Measurements from ENCODE around the gene PADI1.

DNA sequence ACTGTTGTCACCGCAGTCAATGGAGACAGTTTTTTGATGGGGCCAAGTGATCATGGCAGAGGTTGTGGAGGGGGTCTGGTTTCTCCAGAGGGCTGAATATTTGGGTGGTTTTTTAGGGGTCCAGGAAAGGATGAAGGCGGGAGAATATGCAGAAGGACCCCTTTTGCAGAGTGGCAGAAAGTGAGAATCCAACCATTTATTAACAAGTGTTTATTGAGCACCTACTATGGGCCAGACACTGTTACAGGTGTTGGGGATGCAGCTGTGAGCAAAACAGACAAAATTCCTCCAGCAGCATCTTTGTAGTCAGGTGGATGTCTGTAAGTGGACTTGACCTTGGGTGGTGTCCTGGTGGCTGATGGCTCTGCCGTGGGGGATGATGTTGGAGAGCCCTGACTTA lies 15.4 kb downstream of the PADI1 start:
- TF ChIP-seq, protein P1, sequence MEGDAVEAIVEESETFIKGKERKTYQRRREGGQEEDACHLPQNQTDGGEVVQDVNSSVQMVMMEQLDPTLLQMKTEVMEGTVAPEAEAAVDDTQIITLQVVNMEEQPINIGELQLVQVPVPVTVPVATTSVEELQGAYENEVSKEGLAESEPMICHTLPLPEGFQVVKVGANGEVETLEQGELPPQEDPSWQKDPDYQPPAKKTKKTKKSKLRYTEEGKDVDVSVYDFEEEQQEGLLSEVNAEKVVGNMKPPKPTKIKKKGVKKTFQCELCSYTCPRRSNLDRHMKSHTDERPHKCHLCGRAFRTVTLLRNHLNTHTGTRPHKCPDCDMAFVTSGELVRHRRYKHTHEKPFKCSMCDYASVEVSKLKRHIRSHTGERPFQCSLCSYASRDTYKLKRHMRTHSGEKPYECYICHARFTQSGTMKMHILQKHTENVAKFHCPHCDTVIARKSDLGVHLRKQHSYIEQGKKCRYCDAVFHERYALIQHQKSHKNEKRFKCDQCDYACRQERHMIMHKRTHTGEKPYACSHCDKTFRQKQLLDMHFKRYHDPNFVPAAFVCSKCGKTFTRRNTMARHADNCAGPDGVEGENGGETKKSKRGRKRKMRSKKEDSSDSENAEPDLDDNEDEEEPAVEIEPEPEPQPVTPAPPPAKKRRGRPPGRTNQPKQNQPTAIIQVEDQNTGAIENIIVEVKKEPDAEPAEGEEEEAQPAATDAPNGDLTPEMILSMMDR (IDR thresholded peaks at IDR 0.05 in 8 of 11, conservative IDR thresholded peaks at IDR 0.05 in 3 of 11), result no peak
- TF ChIP-seq POLR2AphosphoS5 (IDR thresholded peaks at IDR 0.05), result no peak

Data from spleen (tissue), 7 donors.